LNCaP clone FGC (cell line): ENCODE results near the gene NLGN4X.

Experiments used
- DNase-seq: peaks from one replicate; pipeline ENCODE4 v3.0.0-alpha.2; 2011; ENCODE audit warnings: low read depth
- H3K4me3 ChIP-seq: 2 replicates; pipeline ENCODE4 v1.5.1; 2011; ENCODE audit warnings: mild to moderate bottlenecking, low read depth, low read length, control low read depth
- CTCF ChIP-seq: IDR thresholded peaks from 2 replicates; pipeline ENCODE4 v1.5.1; 2012; ENCODE audit warnings: mild to moderate bottlenecking; ENCODE audit not compliant: control insufficient read depth, insufficient read depth; ENCODE audit errors: extremely low read depth

Gene NLGN4X

GRCh38 chrX:6227453-6227835, 1.2 kb downstream of the NLGN4X start:
- no peak for DNase-seq
- H3K4me3 ChIP-seq: no peak overlapping the region
- no peak for TF ChIP-seq CTCF

- no peak for DNase-seq
- no peak for TF ChIP-seq CTCF
- no peak overlapping the region for H3K4me3 ChIP-seq
Observed at GRCh38 chrX:6226596-6227452, 1.8 kb downstream of the NLGN4X start.

GRCh38 chrX:6225911-6226595, 2.6 kb downstream of the NLGN4X start:
- TF ChIP-seq CTCF: no peak
- no peak for DNase-seq
- H3K4me3 ChIP-seq: no peak overlapping the region

- DNase-seq: no peak
- TF ChIP-seq CTCF: no peak
- no peak overlapping the region for H3K4me3 ChIP-seq
Observed at GRCh38 chrX:6225288-6225910, 3.3 kb downstream of the NLGN4X start.

GRCh38 chrX:6223516-6223915, 5.2 kb downstream of the NLGN4X start:
- DNase-seq: no peak
- no peak overlapping the region for H3K4me3 ChIP-seq
- TF ChIP-seq CTCF: no peak

- no peak for DNase-seq
- TF ChIP-seq CTCF: no peak
- no peak overlapping the region for H3K4me3 ChIP-seq
Observed at GRCh38 chrX:6210230-6210629, 18.4 kb downstream of the NLGN4X start.
